CD14-positive monocyte (primary cell): ENCODE results near the gene MVB12B. TPM values are rescaled to one million over a fixed set of nuclear protein-coding genes. Genes with fewer than 3 reads are reported as not detected.

Experiments used
- DNase-seq, 3 donors: peaks; one replicate each; pipeline ENCODE4 v3.0.0-alpha.2; 2011 to 2022
- H2AFZ ChIP-seq: 2 replicates; pipeline ENCODE4 v1.6.0; 2012; ENCODE audit warnings: mild to moderate bottlenecking, low read depth, low read length, inconsistent platforms; ENCODE audit not compliant: insufficient read depth, poor library complexity, severe bottlenecking
- H3K27ac ChIP-seq, 2 donors: 1 replicate in 1 of 2; 2 replicates in 1 of 2; pipeline ENCODE4 v1.5.1; 2012 to 2013; ENCODE audit warnings: low read length in 2 of 2, control low read depth in 1 of 2, inconsistent platforms in 1 of 2, low read depth in 1 of 2, mild to moderate bottlenecking in 1 of 2
- H3K27me3 ChIP-seq, 2 donors: one replicate each; pipeline versions ENCODE4 v1.6.0 to v1.6.1; 2011 to 2013; ENCODE audit warnings: low read length in 2 of 2; ENCODE audit not compliant: control insufficient read depth in 2 of 2, insufficient read depth in 2 of 2
- H3K36me3 ChIP-seq, 2 donors: replicated peaks in 1 of 2; 1 replicate in 1 of 2; 2 replicates in 1 of 2; pipeline versions ENCODE4 v1.5.1 to v1.6.1; 2012 to 2013; ENCODE audit warnings: low read length in 2 of 2, control low read depth in 1 of 2, inconsistent platforms in 1 of 2, mild to moderate bottlenecking in 1 of 2; ENCODE audit not compliant: insufficient read depth in 2 of 2, control insufficient read depth in 1 of 2
- H3K4me1 ChIP-seq, 2 donors: 1 replicate in 1 of 2; 2 replicates in 1 of 2; pipeline versions ENCODE4 v1.5.1 to v1.6.1; 2012 to 2013; ENCODE audit warnings: low read length in 2 of 2, control low read depth in 1 of 2, inconsistent platforms in 1 of 2, mild to moderate bottlenecking in 1 of 2, moderate library complexity in 1 of 2; ENCODE audit not compliant: insufficient read depth in 2 of 2, control insufficient read depth in 1 of 2
- H3K4me2 ChIP-seq: replicated peaks from 2 replicates; pipeline ENCODE3; 2012; ENCODE audit warnings: low read length, moderate library complexity, mild to moderate bottlenecking; ENCODE audit not compliant: poor library complexity, severe bottlenecking; ENCODE audit errors: extremely low read depth
- H3K4me3 ChIP-seq, 3 experiments: fragments of 200-600 bp in 1 of 3; sonication (generic) in 1 of 3; replicated peaks in 1 of 3; 1 replicate in 2 of 3; 2 replicates in 1 of 3; pipeline ENCODE4 v1.5.1; 2011 to 2013; ENCODE audit warnings: low read length in 3 of 3, mild to moderate bottlenecking in 3 of 3, control low read depth in 2 of 3, low read depth in 2 of 3, inconsistent platforms in 1 of 3, moderate library complexity in 1 of 3
- H3K79me2 ChIP-seq: 2 replicates; pipeline ENCODE4 v1.6.0; 2012; ENCODE audit warnings: mild to moderate bottlenecking, control low read depth, inconsistent platforms, low read length, moderate library complexity; ENCODE audit not compliant: insufficient read depth
- H3K9ac ChIP-seq: 2 replicates; pipeline ENCODE4 v1.6.0; 2017; ENCODE audit warnings: low read length, mild to moderate bottlenecking; ENCODE audit not compliant: insufficient read depth, poor library complexity, severe bottlenecking
- H3K9me3 ChIP-seq, 2 donors: replicated peaks in 1 of 2; 1 replicate in 1 of 2; 2 replicates in 1 of 2; pipeline versions ENCODE4 v1.5.1 to v1.6.1; 2012 to 2013; ENCODE audit warnings: low read length in 2 of 2, control low read depth in 1 of 2; ENCODE audit not compliant: control insufficient read depth in 1 of 2, insufficient read depth in 1 of 2
- H4K20me1 ChIP-seq: 2 replicates; pipeline ENCODE4 v1.6.0; 2012; ENCODE audit warnings: mild to moderate bottlenecking, low read length, control low read depth, moderate library complexity; ENCODE audit not compliant: insufficient read depth
- H3K27ac Mint-ChIP-seq, 7 donors: one replicate each; pipeline ENCODE4 v1.8.0; 2020; ENCODE audit warnings: mild to moderate bottlenecking in 7 of 7, mixed read lengths in 7 of 7, moderate library complexity in 6 of 7, inconsistent platforms in 2 of 7
- H3K27me3 Mint-ChIP-seq, 3 donors: one replicate each; pipeline ENCODE4 v1.8.0; 2021 to 2022; ENCODE audit warnings: low read depth in 3 of 3, mild to moderate bottlenecking in 3 of 3, mixed read lengths in 3 of 3, moderate library complexity in 3 of 3, inconsistent platforms in 1 of 3
- H3K36me3 Mint-ChIP-seq, 2 donors: one replicate each; pipeline ENCODE4 v1.8.0; 2020; ENCODE audit warnings: mixed read lengths in 2 of 2, inconsistent platforms in 1 of 2, mild to moderate bottlenecking in 1 of 2
- H3K4me1 Mint-ChIP-seq: one replicate; pipeline ENCODE4 v1.8.0; 2020; ENCODE audit warnings: mild to moderate bottlenecking, mixed read lengths
- H3K4me3 Mint-ChIP-seq, 2 donors: one replicate each; pipeline ENCODE4 v1.8.0; 2020; ENCODE audit warnings: mild to moderate bottlenecking in 2 of 2, mixed read lengths in 2 of 2, moderate library complexity in 1 of 2
- H3K9me3 Mint-ChIP-seq, 7 donors: one replicate each; pipeline ENCODE4 v1.8.0; 2020 to 2022; ENCODE audit warnings: mixed read lengths in 7 of 7, mild to moderate bottlenecking in 6 of 7, moderate library complexity in 6 of 7, inconsistent platforms in 2 of 7
- WGBS: methylation state at CpG from one replicate; pipeline ENCODE4 v1.1.5; 2013; ENCODE audit warnings: missing lambda C conversion rate; ENCODE audit not compliant: insufficient coverage; 5-methylcytosine and 5-hydroxymethylcytosine counted together
- intact Hi-C, 2 donors: fragments of 100-400 bp; cut with micrococcal nuclease; formaldehyde crosslinking; loops; one replicate each; pipeline versions ENCODE4 v1.15.0 to v1.15.1; 2023
- polyA plus RNA-seq, 3 donors: library from polyadenylated mRNA; depleted of rRNA in 1 of 3; unstranded in 2 of 3; stranded (reverse) in 1 of 3; fragments of 300-500 nt in 2 of 3; fragments of >200 nt in 1 of 3; fragmentation: Illumina TruSeq in 2 of 3; gene quantifications; 1 replicate in 2 of 3; 2 replicates in 1 of 3; pipeline ENCODE4 v1.2.3, GENCODE V29; 2012 to 2021
- TF ChIP-seq, protein P1 (sequence below): fragments of 200-600 bp; IDR thresholded peaks from one replicate; pipeline ENCODE4 v1.8.0; 2022; ENCODE audit warnings: antibody characterized with exemption, mild to moderate bottlenecking

The MVB12B gene
- polyA plus RNA-seq, 3 donors, result 2.8 to 8.1 (median 3.5) TPM

DNA sequence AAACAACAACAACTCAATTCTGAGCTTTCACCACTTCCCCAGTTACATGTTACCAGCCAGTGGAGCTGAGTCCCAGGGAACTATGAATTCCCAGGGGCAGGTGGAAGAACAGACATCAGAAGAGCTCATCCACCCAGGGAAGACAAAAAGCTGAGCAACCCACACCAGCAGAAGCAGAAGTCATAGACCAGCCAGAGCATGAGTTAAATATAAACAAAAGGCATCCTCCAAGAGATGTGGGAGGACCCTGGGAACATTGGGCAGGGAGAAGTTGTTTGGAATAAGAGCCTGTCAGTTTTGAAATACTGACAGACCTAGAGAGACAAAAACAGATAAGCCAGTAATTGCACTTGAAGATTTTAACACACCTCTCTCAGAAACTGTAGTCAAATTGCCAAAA, 184.8 kb downstream of the MVB12B start:
- H3K27me3 ChIP-seq, result no peaks in the 10 kb centered on the region
- Mint-ChIP-seq H3K36me3 (no peaks in the 10 kb centered on the region), H3K27me3 (peaks cover 0 to 7% (median 2%) of the 10 kb centered on the region in 3 donors), H3K9me3 (peaks cover 0 to 2% (median 0%) of the 10 kb centered on the region in 7 donors), H3K4me3 (no peak overlapping the region), H3K27ac (no peak overlapping the region), H3K4me1 (peaks cover 22% of the 10 kb centered on the region)
- H3K9me3 ChIP-seq, result no peaks in the 10 kb centered on the region
- no peak overlapping the region for H3K4me3 ChIP-seq
- intact Hi-C loops, result no loop called here
- no peak overlapping the region for H3K4me2 ChIP-seq
- no peaks in the 10 kb centered on the region for H3K36me3 ChIP-seq
- peaks cover 27 to 31% of the 10 kb centered on the region in 2 donors for H3K4me1 ChIP-seq
- H3K27ac ChIP-seq, result no peak overlapping the region
- TF ChIP-seq, protein P1, sequence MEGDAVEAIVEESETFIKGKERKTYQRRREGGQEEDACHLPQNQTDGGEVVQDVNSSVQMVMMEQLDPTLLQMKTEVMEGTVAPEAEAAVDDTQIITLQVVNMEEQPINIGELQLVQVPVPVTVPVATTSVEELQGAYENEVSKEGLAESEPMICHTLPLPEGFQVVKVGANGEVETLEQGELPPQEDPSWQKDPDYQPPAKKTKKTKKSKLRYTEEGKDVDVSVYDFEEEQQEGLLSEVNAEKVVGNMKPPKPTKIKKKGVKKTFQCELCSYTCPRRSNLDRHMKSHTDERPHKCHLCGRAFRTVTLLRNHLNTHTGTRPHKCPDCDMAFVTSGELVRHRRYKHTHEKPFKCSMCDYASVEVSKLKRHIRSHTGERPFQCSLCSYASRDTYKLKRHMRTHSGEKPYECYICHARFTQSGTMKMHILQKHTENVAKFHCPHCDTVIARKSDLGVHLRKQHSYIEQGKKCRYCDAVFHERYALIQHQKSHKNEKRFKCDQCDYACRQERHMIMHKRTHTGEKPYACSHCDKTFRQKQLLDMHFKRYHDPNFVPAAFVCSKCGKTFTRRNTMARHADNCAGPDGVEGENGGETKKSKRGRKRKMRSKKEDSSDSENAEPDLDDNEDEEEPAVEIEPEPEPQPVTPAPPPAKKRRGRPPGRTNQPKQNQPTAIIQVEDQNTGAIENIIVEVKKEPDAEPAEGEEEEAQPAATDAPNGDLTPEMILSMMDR, result no peak
- no peak overlapping the region for H2AFZ ChIP-seq
- H3K9ac ChIP-seq, result no peak overlapping the region
- H3K79me2 ChIP-seq, result no peaks in the 10 kb centered on the region
- H4K20me1 ChIP-seq, result no peaks in the 10 kb centered on the region
- no peak for DNase-seq

DNA sequence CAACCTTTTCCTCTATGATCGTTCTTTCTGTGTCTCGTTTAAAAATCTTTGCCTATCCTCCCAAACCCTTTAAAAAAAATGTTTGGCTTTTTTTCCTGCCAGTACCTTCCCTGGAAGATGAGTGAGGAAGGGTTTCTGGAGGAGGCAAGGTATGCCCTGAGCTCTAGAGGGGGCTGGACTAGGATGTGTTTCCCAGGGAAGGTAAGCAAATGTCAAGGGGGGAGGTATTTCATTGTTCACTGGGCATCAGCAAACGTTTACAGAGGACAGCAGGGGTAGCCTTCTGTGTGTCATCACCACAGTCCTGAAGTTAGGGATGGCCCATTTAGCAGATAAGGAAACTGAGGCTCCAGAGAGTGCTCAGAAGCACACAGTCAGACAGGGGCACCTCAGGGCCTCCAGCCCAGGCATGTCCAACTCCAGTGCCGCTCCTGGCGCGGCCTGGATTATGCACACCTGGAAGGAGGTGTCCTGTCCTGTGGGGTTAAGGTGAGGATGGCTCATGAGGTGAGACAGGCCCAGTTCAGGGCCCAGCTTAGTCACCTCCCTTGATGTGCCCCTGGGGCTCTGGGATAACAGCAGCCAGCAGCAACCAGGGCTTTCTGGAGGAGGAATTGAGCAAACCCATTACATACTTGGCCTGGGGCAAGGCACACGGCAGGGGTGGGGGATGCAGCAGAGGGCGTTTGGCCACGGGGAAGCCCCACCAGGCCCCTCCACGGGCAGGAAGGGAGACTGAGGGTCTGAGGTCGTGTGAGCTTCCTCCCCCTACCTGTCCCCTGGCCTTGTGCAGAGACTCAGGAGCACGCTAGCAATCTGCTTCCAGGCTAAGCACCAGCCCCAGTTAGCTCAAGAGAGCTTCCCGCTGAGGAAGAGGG, 186.8 kb downstream of the MVB12B start:
- H4K20me1 ChIP-seq, result no peaks in the 10 kb centered on the region
- H3K79me2 ChIP-seq, result no peaks in the 10 kb centered on the region
- Mint-ChIP-seq H3K9me3 (peaks cover 0 to 1% (median 0%) of the 10 kb centered on the region in 7 donors), H3K4me1 (peaks cover 40% of the 10 kb centered on the region), H3K36me3 (no peaks in the 10 kb centered on the region), H3K27ac (no peak overlapping the region), H3K27me3 (peaks cover 0 to 7% (median 0%) of the 10 kb centered on the region in 3 donors), H3K4me3 (peak overlapping the region; percentile 16 to 77)
- H3K9ac ChIP-seq, result peak overlapping the region; percentile 21
- no peaks in the 10 kb centered on the region for H3K36me3 ChIP-seq
- peaks cover 40 to 50% of the 10 kb centered on the region in 2 donors for H3K4me1 ChIP-seq
- peak overlapping the region; percentile 80 for H3K4me2 ChIP-seq
- TF ChIP-seq, protein P1, result no peak
- H3K4me3 ChIP-seq, result peak overlapping the region in 2 of 3 experiments; percentile 6 to 73
- intact Hi-C loops, result no loop called here
- no peaks in the 10 kb centered on the region for H3K27me3 ChIP-seq
- H3K27ac ChIP-seq, result no peak overlapping the region
- DNase-seq, result no peak
- 71% methylated on average over 4 of the region's 13 CpGs for WGBS
- peak overlapping the region; percentile 95 for H2AFZ ChIP-seq
- no peaks in the 10 kb centered on the region for H3K9me3 ChIP-seq
